CD4-positive, alpha-beta T cell treated with Interleukin-12 subunit alpha and Interleukin-12 subunit beta, for 1 hour (primary cell): Measurements from ENCODE around the gene PIGH.

ENCODE experiments used
- DNase-seq: peaks from one replicate; pipeline ENCODE4 v3.0.0-alpha.2; 2020

The PIGH gene

GRCh38 chr14:67573228-67574010 lies 26.6 kb downstream of the PIGH start:
- DNase-seq, result no peak

GRCh38 chr14:67572608-67573007 lies 27.5 kb downstream of the PIGH start:
- DNase-seq, result no peak

- no peak for DNase-seq
These were observed 28.1 kb downstream of the PIGH start for GRCh38 chr14:67571991-67572323.

GRCh38 chr14:67571275-67571990 lies 28.6 kb downstream of the PIGH start:
- peak; percentile 74 for DNase-seq

- no peak for DNase-seq
These were observed 29.6 kb downstream of the PIGH start for GRCh38 chr14:67570453-67570852.

GRCh38 chr14:67569651-67570290 lies 30.3 kb downstream of the PIGH start:
- no peak for DNase-seq

GRCh38 chr14:67569011-67569650 lies 30.9 kb downstream of the PIGH start:
- no peak for DNase-seq

- DNase-seq, result no peak
These were observed 32.4 kb downstream of the PIGH start for GRCh38 chr14:67567654-67568053.

- no peak for DNase-seq
These were observed 33.2 kb downstream of the PIGH start for GRCh38 chr14:67566908-67567307.

- DNase-seq, result no peak
These were observed 35.8 kb downstream of the PIGH start for GRCh38 chr14:67564236-67564635.

GRCh38 chr14:67562776-67563150 lies 37.3 kb downstream of the PIGH start:
- DNase-seq, result no peak

GRCh38 chr14:67562025-67562775 lies 37.9 kb downstream of the PIGH start:
- DNase-seq, result no peak

GRCh38 chr14:67559639-67560038 lies 40.4 kb downstream of the PIGH start:
- no peak for DNase-seq

- no peak for DNase-seq
These were observed 42.4 kb downstream of the PIGH start for GRCh38 chr14:67557656-67558055.

GRCh38 chr14:67557118-67557517 lies 43.0 kb downstream of the PIGH start:
- DNase-seq, result no peak

GRCh38 chr14:67556671-67557070 lies 43.4 kb downstream of the PIGH start:
- no peak for DNase-seq

GRCh38 chr14:67555518-67556090 lies 44.5 kb downstream of the PIGH start:
- no peak for DNase-seq

GRCh38 chr14:67554341-67554740 lies 45.7 kb downstream of the PIGH start:
- DNase-seq, result no peak

GRCh38 chr14:67553547-67553946 lies 46.5 kb downstream of the PIGH start:
- no peak for DNase-seq

- no peak for DNase-seq
These were observed 48.1 kb downstream of the PIGH start for GRCh38 chr14:67551940-67552339.

GRCh38 chr14:67551123-67551522 lies 48.9 kb downstream of the PIGH start:
- DNase-seq, result no peak

- no peak for DNase-seq
These were observed 50.3 kb downstream of the PIGH start for GRCh38 chr14:67549734-67550133.
